IMR-90 (cell line): Measurements from ENCODE around the gene RASL10B. TPM values are rescaled to one million over a fixed set of nuclear protein-coding genes. Genes with fewer than 3 reads are reported as not detected.

Experiments used
- ATAC-seq: fragments of 200-7000 bp; cut with Tn5 transposase; 2 replicates; pipeline ENCODE4 v1.9.1; 2020; ENCODE audit warnings: low read depth, mild to moderate bottlenecking, moderate library complexity
- BruUV-seq: library from RNA; stranded (reverse); fragments of 400-500 nt; replicated peaks from 2 replicates; lab custom pipeline; 2021; lab: Mats Ljungman, UMichigan
- CTCF ChIA-PET: fragments of 300-600 bp; formaldehyde crosslinking; extraction: SDS; loops from one replicate; lab custom pipeline; 2021; ENCODE audit warnings: antibody characterized with exemption; lab: Yijun Ruan, JAX
- POLR2A ChIA-PET: fragments of 300-600 bp; sonication (Branson Sonifier 250); formaldehyde crosslinking; loops from one replicate; lab custom pipeline; 2022; ENCODE audit warnings: antibody characterized with exemption; ENCODE audit not compliant: unreplicated experiment; lab: Charles Lee
- DNase-seq: peaks from one replicate; pipeline ENCODE4 v3.0.0; 2013
- H2AFZ ChIP-seq: replicated peaks from 2 replicates; pipeline ENCODE3; 2013; ENCODE audit warnings: low read length, mild to moderate bottlenecking; ENCODE audit not compliant: poor library complexity
- H2AK5ac ChIP-seq: 2 replicates; pipeline ENCODE4 v1.6.1; 2013; ENCODE audit warnings: low read depth, low read length, inconsistent platforms
- H2AK9ac ChIP-seq: replicated peaks from 2 replicates; pipeline ENCODE3; 2013; ENCODE audit warnings: mild to moderate bottlenecking, low read depth, low read length, moderate library complexity; ENCODE audit not compliant: poor library complexity
- H2BK120ac ChIP-seq: 2 replicates; pipeline ENCODE4 v1.6.1; 2013; ENCODE audit warnings: low read depth, low read length, inconsistent platforms
- H2BK15ac ChIP-seq: 3 replicates; pipeline ENCODE4 v1.6.1; 2013; ENCODE audit warnings: low read depth, low read length, inconsistent platforms
- H2BK20ac ChIP-seq: 2 replicates; pipeline ENCODE4 v1.6.1; 2013; ENCODE audit warnings: low read depth, mild to moderate bottlenecking, inconsistent platforms, low read length, moderate library complexity
- H2BK5ac ChIP-seq: 2 replicates; pipeline ENCODE4 v1.6.1; 2013; ENCODE audit warnings: mild to moderate bottlenecking, low read depth, low read length, inconsistent platforms; ENCODE audit not compliant: poor library complexity, severe bottlenecking
- H3K14ac ChIP-seq: replicated peaks from 2 replicates; pipeline ENCODE4 v1.6.1; 2013; ENCODE audit warnings: low read depth, low read length, inconsistent platforms
- H3K18ac ChIP-seq: 2 replicates; pipeline ENCODE4 v1.6.1; 2013; ENCODE audit warnings: low read depth, low read length, control low read depth
- H3K23ac ChIP-seq: 2 replicates; pipeline ENCODE4 v1.6.1; 2013; ENCODE audit warnings: low read depth, low read length, inconsistent platforms
- H3K27ac ChIP-seq: 2 replicates; pipeline ENCODE4 v1.5.1; 2013; ENCODE audit warnings: mild to moderate bottlenecking, control low read depth, low read length; ENCODE audit not compliant: insufficient read depth
- H3K27me3 ChIP-seq: 2 replicates; pipeline ENCODE4 v1.6.1; 2013; ENCODE audit warnings: low read length; ENCODE audit not compliant: control insufficient read depth, insufficient read depth
- H3K36me3 ChIP-seq: 2 replicates; pipeline ENCODE4 v1.6.1; 2013; ENCODE audit warnings: low read length, mixed read lengths; ENCODE audit not compliant: control insufficient read depth, insufficient read depth
- H3K4ac ChIP-seq: 2 replicates; pipeline ENCODE4 v1.6.1; 2013; ENCODE audit warnings: low read depth, low read length, inconsistent platforms
- H3K4me1 ChIP-seq: 2 replicates; pipeline ENCODE4 v1.6.1; 2013; ENCODE audit warnings: low read length, mixed read lengths; ENCODE audit not compliant: control insufficient read depth, insufficient read depth
- H3K4me2 ChIP-seq: 2 replicates; pipeline ENCODE4 v1.6.1; 2013; ENCODE audit warnings: low read depth, mild to moderate bottlenecking, control low read depth, low read length, moderate library complexity
- H3K4me3 ChIP-seq: 2 replicates; pipeline ENCODE4 v1.5.1; 2013; ENCODE audit warnings: low read depth, mild to moderate bottlenecking, control low read depth, low read length, moderate library complexity; ENCODE audit not compliant: insufficient read depth
- H3K56ac ChIP-seq: 2 replicates; pipeline ENCODE4 v1.6.1; 2013; ENCODE audit warnings: low read length, inconsistent platforms; ENCODE audit not compliant: insufficient read depth; ENCODE audit errors: extremely low read depth
- H3K79me1 ChIP-seq, 2 experiments: 2 replicates each; pipeline ENCODE4 v1.6.1; 2013; ENCODE audit warnings: low read length in 2 of 2, inconsistent platforms in 1 of 2, low read depth in 1 of 2
- H3K9ac ChIP-seq: 2 replicates; pipeline ENCODE4 v1.6.1; 2013; ENCODE audit warnings: low read depth, low read length, control low read depth
- H3K9me1 ChIP-seq: 2 replicates; pipeline ENCODE4 v1.6.1; 2013; ENCODE audit warnings: low read length, inconsistent platforms; ENCODE audit not compliant: insufficient read depth
- H3K9me3 ChIP-seq: 2 replicates; pipeline ENCODE4 v1.6.1; 2013; ENCODE audit warnings: low read length; ENCODE audit not compliant: control insufficient read depth, insufficient read depth
- H4K20me1 ChIP-seq: 2 replicates; pipeline ENCODE4 v1.6.1; 2013; ENCODE audit warnings: low read length, inconsistent platforms; ENCODE audit not compliant: insufficient read depth
- H4K5ac ChIP-seq: 2 replicates; pipeline ENCODE4 v1.6.1; 2013; ENCODE audit warnings: mild to moderate bottlenecking, low read depth, low read length, control low read depth
- H4K8ac ChIP-seq, 2 experiments: 2 replicates each; pipeline ENCODE4 v1.6.1; 2013; ENCODE audit warnings: low read depth in 2 of 2, low read length in 2 of 2, control low read depth in 1 of 2, inconsistent platforms in 1 of 2
- H4K91ac ChIP-seq: 2 replicates; pipeline ENCODE4 v1.6.1; 2013; ENCODE audit warnings: low read depth, low read length, inconsistent platforms; ENCODE audit not compliant: insufficient read depth
- CHD1 ChIP-seq: IDR thresholded peaks from 2 replicates; pipeline ENCODE4 v1.6.1; 2012; ENCODE audit warnings: low read depth, low read length, improper control_type of control experiment
- MAZ ChIP-seq: IDR thresholded peaks from 2 replicates; pipeline ENCODE4 v1.6.1; 2012; ENCODE audit warnings: low read depth, mild to moderate bottlenecking, low read length, improper control_type of control experiment, moderate library complexity, borderline replicate concordance
- RCOR1 ChIP-seq: IDR thresholded peaks from 2 replicates; pipeline ENCODE4 v1.6.1; 2012; ENCODE audit warnings: mild to moderate bottlenecking, low read length, improper control_type of control experiment; ENCODE audit not compliant: insufficient replicate concordance
- WGBS, 2 experiments: methylation state at CpG; one replicate each; pipeline versions ENCODE4 v1.1.5 to v1.1.7; 2013; ENCODE audit warnings: missing lambda C conversion rate in 2 of 2; ENCODE audit not compliant: insufficient read length in 1 of 2; ENCODE audit errors: extremely low coverage in 2 of 2; 5-methylcytosine and 5-hydroxymethylcytosine counted together
- dilution Hi-C: fragments of 300-500 bp; cut with HindIII; formaldehyde crosslinking; loops from one replicate; pipeline ENCODE4 v1.14.3; 2018; ENCODE audit warnings: low sequenced_read_pairs; ENCODE audit not compliant: unreplicated experiment
- in situ Hi-C: fragments of 300-500 bp; cut with MboI; formaldehyde crosslinking; loops from 3 replicates; pipeline ENCODE4 v1.14.3; 2019; ENCODE audit warnings: low sequenced_read_pairs, inconsistent platforms, mixed read lengths
- intact Hi-C: fragments of 100-400 bp; cut with micrococcal nuclease; formaldehyde crosslinking; loops from 2 replicates; pipeline ENCODE4 v1.10.0; 2022
- polyA plus RNA-seq, 3 experiments: library from polyadenylated mRNA; depleted of rRNA; stranded (reverse); fragments of >200 nt; gene quantifications; 2 replicates each; pipeline ENCODE4 v1.2.3, GENCODE V29; 2012; ENCODE audit warnings: low replicate concordance in 1 of 3
- total RNA-seq: library from RNA; depleted of rRNA; stranded (reverse); fragments of >200 nt; gene quantifications from 2 replicates; pipeline ENCODE4 v1.2.3, GENCODE V29; 2012

Gene RASL10B
- total and polyA plus RNA-seq, 2 of the 4 experiments (the other 2 are of a cell fraction), result 4.1 to 4.7 TPM

GRCh38 chr17:35705705-35706104 is 25.7 kb upstream of the RASL10B start:
- Histone ChIP-seq H2AK5ac (no peak overlapping the region), H2BK15ac (no peak overlapping the region), H4K8ac (no peak overlapping the region), H3K4me3 (no peak overlapping the region), H2AK9ac (no peak overlapping the region), H3K9ac (no peak overlapping the region), H4K20me1 (no peaks in the 10 kb centered on the region; the same call in 1 of the 2 replicates), H3K23ac (no peak overlapping the region), H3K18ac (no peak overlapping the region), H3K36me3 (peaks cover 11% of the 10 kb centered on the region), H4K91ac (no peak overlapping the region), H2BK20ac (no peak overlapping the region), H3K4me1 (0 out of 2 replicates have a peak, but pooled peaks cover 3% of the 10 kb centered on the region), H2AFZ (no peak overlapping the region), H2BK120ac (no peak overlapping the region), H3K79me1 (peaks cover 19 to 23% of the 10 kb centered on the region in 2 experiments), H3K4me2 (no peak overlapping the region), H3K27ac (no peak overlapping the region), H3K9me1 (peaks cover 4% of the 10 kb centered on the region; the same call in 1 of the 2 replicates), H2BK5ac (no peak overlapping the region), H3K27me3 (no peaks in the 10 kb centered on the region), H4K5ac (no peak overlapping the region), H3K14ac (no peak overlapping the region), H3K56ac (no peak overlapping the region), H3K4ac (no peak overlapping the region), H3K9me3 (no peaks in the 10 kb centered on the region)
- ChIA-PET POLR2A (no interaction called here), CTCF (no interaction called here)
- DNase-seq, result no peak
- dilution Hi-C loops, result no loop called here
- intact Hi-C loops, result no loop called here
- no peak for ATAC-seq
- BruUV-seq, result no TSS peak
- in situ Hi-C loops, result no loop called here
- TF ChIP-seq RCOR1, result no peak
- no peak for TF ChIP-seq MAZ
- TF ChIP-seq CHD1, result no peak
- 88% methylated on average over 4 of the region's 5 CpGs; no CpG with 5 or more reads in 1 of the 2 experiments for WGBS, 2 experiments
